ENCODE data around the gene HIPK2.

- TF ChIP-seq POLR2A (IDR thresholded peaks at IDR 0.05; ENCODE audit: low read length), result no peak
- TF ChIP-seq HDAC2 (IDR thresholded peaks at IDR 0.05), result no peak
- no peak for TF ChIP-seq ZNF302 (CRISPR knock-in tag; IDR thresholded peaks at IDR 0.05)
- no peak for TF ChIP-seq EP300 (IDR thresholded peaks at IDR 0.05)
- no peak for TF ChIP-seq CTCF (IDR thresholded peaks at IDR 0.05)
- TF ChIP-seq BCL3 (IDR thresholded peaks at IDR 0.05), result no peak
- TF ChIP-seq RFX5 (IDR thresholded peaks at IDR 0.05), result no peak
Observed at GRCh38 chr7:139771001-139771956, 6.5 kb downstream of the HIPK2 start.

Measured in A549 (cell line).